ENCODE data around the gene CAND1. TPM values are rescaled to one million over a fixed set of nuclear protein-coding genes. Genes with fewer than 3 reads are reported as not detected.

The CAND1 gene
- total and polyA plus RNA-seq, 9 of the 15 experiments (the other 6 are each of a cell fraction or from before 2014, with no cell fraction given), result 24.0 to 167 (median 77.5) TPM

DNA sequence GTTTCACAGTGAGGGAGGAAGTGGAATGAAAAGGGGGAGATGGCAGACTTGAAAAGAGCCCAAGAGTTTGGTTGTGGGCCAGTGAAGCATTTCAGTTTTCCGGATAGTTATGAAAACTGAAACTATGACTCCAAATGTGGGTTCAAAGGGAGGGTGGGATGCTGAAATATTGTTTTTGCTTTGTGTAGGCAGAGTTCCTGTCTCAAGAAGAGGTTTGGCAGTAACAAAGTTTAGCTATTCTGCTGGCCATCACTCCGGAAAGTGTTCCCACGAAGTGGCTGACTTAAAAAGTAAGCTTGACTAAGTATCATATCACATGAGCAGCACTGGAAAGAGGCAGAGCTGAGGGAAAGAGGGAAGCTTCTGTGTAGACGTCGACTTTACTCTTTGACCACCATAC lies 85.2 kb downstream of the CAND1 start (continued):
- TF ChIP-seq ZNF644 (tag; IDR thresholded peaks at IDR 0.05; ENCODE audit: low read depth) (no peak), THRAP3 (IDR thresholded peaks at IDR 0.05; ENCODE audit: borderline replicate concordance) (no peak)
- TF ChIP-seq, protein P1, sequence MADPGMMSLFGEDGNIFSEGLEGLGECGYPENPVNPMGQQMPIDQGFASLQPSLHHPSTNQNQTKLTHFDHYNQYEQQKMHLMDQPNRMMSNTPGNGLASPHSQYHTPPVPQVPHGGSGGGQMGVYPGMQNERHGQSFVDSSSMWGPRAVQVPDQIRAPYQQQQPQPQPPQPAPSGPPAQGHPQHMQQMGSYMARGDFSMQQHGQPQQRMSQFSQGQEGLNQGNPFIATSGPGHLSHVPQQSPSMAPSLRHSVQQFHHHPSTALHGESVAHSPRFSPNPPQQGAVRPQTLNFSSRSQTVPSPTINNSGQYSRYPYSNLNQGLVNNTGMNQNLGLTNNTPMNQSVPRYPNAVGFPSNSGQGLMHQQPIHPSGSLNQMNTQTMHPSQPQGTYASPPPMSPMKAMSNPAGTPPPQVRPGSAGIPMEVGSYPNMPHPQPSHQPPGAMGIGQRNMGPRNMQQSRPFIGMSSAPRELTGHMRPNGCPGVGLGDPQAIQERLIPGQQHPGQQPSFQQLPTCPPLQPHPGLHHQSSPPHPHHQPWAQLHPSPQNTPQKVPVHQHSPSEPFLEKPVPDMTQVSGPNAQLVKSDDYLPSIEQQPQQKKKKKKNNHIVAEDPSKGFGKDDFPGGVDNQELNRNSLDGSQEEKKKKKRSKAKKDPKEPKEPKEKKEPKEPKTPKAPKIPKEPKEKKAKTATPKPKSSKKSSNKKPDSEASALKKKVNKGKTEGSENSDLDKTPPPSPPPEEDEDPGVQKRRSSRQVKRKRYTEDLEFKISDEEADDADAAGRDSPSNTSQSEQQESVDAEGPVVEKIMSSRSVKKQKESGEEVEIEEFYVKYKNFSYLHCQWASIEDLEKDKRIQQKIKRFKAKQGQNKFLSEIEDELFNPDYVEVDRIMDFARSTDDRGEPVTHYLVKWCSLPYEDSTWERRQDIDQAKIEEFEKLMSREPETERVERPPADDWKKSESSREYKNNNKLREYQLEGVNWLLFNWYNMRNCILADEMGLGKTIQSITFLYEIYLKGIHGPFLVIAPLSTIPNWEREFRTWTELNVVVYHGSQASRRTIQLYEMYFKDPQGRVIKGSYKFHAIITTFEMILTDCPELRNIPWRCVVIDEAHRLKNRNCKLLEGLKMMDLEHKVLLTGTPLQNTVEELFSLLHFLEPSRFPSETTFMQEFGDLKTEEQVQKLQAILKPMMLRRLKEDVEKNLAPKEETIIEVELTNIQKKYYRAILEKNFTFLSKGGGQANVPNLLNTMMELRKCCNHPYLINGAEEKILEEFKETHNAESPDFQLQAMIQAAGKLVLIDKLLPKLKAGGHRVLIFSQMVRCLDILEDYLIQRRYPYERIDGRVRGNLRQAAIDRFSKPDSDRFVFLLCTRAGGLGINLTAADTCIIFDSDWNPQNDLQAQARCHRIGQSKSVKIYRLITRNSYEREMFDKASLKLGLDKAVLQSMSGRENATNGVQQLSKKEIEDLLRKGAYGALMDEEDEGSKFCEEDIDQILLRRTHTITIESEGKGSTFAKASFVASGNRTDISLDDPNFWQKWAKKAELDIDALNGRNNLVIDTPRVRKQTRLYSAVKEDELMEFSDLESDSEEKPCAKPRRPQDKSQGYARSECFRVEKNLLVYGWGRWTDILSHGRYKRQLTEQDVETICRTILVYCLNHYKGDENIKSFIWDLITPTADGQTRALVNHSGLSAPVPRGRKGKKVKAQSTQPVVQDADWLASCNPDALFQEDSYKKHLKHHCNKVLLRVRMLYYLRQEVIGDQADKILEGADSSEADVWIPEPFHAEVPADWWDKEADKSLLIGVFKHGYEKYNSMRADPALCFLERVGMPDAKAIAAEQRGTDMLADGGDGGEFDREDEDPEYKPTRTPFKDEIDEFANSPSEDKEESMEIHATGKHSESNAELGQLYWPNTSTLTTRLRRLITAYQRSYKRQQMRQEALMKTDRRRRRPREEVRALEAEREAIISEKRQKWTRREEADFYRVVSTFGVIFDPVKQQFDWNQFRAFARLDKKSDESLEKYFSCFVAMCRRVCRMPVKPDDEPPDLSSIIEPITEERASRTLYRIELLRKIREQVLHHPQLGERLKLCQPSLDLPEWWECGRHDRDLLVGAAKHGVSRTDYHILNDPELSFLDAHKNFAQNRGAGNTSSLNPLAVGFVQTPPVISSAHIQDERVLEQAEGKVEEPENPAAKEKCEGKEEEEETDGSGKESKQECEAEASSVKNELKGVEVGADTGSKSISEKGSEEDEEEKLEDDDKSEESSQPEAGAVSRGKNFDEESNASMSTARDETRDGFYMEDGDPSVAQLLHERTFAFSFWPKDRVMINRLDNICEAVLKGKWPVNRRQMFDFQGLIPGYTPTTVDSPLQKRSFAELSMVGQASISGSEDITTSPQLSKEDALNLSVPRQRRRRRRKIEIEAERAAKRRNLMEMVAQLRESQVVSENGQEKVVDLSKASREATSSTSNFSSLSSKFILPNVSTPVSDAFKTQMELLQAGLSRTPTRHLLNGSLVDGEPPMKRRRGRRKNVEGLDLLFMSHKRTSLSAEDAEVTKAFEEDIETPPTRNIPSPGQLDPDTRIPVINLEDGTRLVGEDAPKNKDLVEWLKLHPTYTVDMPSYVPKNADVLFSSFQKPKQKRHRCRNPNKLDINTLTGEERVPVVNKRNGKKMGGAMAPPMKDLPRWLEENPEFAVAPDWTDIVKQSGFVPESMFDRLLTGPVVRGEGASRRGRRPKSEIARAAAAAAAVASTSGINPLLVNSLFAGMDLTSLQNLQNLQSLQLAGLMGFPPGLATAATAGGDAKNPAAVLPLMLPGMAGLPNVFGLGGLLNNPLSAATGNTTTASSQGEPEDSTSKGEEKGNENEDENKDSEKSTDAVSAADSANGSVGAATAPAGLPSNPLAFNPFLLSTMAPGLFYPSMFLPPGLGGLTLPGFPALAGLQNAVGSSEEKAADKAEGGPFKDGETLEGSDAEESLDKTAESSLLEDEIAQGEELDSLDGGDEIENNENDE (IDR thresholded peaks at IDR 0.05; ENCODE audit: low read depth, low read length), result no peak

All from K562 (cell line).